T1000 (cell line): Measurements from ENCODE around the gene CFD.
"Not testable (repeated sequence)": the region's sequence is repeated elsewhere in the genome, so short reads cannot be mapped to it uniquely, and the experiment has no call there.

Experiments
- DNase-seq: peaks from one replicate; lab custom pipeline; 2025; ENCODE audit warnings: mixed read lengths; lab: John Stamatoyannopoulos, UW

Gene CFD

GRCh38 chr19:852136-853013 lies 7.1 kb upstream of the CFD start, which contains the start of gene ELANE:
Gene ELANE (plus strand): TSS chr19:852303. CDS start chr19:852329, 26 bp downstream.
- DNase-seq = no peak

- no peak for DNase-seq
Measured at GRCh38 chr19:853014-853585, 6.4 kb upstream of the CFD start.

GRCh38 chr19:853614-854220 lies 5.7 kb upstream of the CFD start:
- DNase-seq = not testable (repeated sequence)

- no peak for DNase-seq
Measured at GRCh38 chr19:854549-854948, 4.9 kb upstream of the CFD start.

- no peak for DNase-seq
Measured at GRCh38 chr19:855142-855541, 4.3 kb upstream of the CFD start.

- DNase-seq = no peak
Measured at GRCh38 chr19:855566-856120, 3.8 kb upstream of the CFD start.

GRCh38 chr19:858284-858683 lies 1.2 kb upstream of the CFD start:
- no peak for DNase-seq

GRCh38 chr19:861141-861755 lies 1.8 kb downstream of the CFD start:
- DNase-seq = no peak

- peak; percentile 35 for DNase-seq
Measured at GRCh38 chr19:861756-862580, 2.5 kb downstream of the CFD start.

GRCh38 chr19:862581-863314 lies 3.3 kb downstream of the CFD start:
- no peak for DNase-seq

- DNase-seq = no peak
Measured at GRCh38 chr19:863315-863620, 3.8 kb downstream of the CFD start.

- DNase-seq = no peak
Measured at GRCh38 chr19:866769-867300, 7.4 kb downstream of the CFD start.

- DNase-seq = no peak
Measured at GRCh38 chr19:867301-867793, 7.9 kb downstream of the CFD start.

GRCh38 chr19:867855-868457 lies 8.5 kb downstream of the CFD start:
- no peak for DNase-seq

GRCh38 chr19:868458-869244 lies 9.2 kb downstream of the CFD start:
- DNase-seq = no peak

- DNase-seq = peak; percentile 83
Measured at GRCh38 chr19:869245-870177, 10.0 kb downstream of the CFD start.

- no peak for DNase-seq
Measured at GRCh38 chr19:870314-870713, 10.8 kb downstream of the CFD start.

- DNase-seq = no peak
Measured at GRCh38 chr19:870963-871401, 11.5 kb downstream of the CFD start.
